Kidney epithelial cell (primary cell): ENCODE results near the gene ANKRD33. TPM values are rescaled to one million over a fixed set of nuclear protein-coding genes. Genes with fewer than 3 reads are reported as not detected.
A peak's percentile ranks its signal among the peaks of the same experiment; 100 is the strongest.

Source experiments
- DNase-seq: peaks from one replicate; pipeline ENCODE4 v3.0.0-alpha.2; 2010; ENCODE audit warnings: low read depth
- H3K27me3 ChIP-seq: 2 replicates; pipeline ENCODE4 v1.6.0; 2011; ENCODE audit warnings: low read length; ENCODE audit not compliant: control insufficient read depth, insufficient read depth
- H3K36me3 ChIP-seq: 2 replicates; pipeline ENCODE4 v1.5.1; 2011; ENCODE audit warnings: low read length; ENCODE audit not compliant: control insufficient read depth, insufficient read depth
- H3K4me3 ChIP-seq: 2 replicates; pipeline ENCODE4 v1.5.1; 2011; ENCODE audit warnings: low read depth, mild to moderate bottlenecking, control low read depth, low read length
- CTCF ChIP-seq: IDR thresholded peaks from 2 replicates; pipeline ENCODE4 v1.5.1; 2011; ENCODE audit warnings: mild to moderate bottlenecking, moderate library complexity, low read length, control low read depth, inconsistent platforms; ENCODE audit not compliant: insufficient read depth, poor library complexity, severe bottlenecking
- total RNA-seq: library from RNA; depleted of rRNA; stranded (reverse); fragments of >200 nt; gene quantifications from 2 replicates; pipeline ENCODE4 v1.2.3, GENCODE V29; 2015

Gene ANKRD33
- total RNA-seq, 1 donor from 2014 or later = not detected

DNA sequence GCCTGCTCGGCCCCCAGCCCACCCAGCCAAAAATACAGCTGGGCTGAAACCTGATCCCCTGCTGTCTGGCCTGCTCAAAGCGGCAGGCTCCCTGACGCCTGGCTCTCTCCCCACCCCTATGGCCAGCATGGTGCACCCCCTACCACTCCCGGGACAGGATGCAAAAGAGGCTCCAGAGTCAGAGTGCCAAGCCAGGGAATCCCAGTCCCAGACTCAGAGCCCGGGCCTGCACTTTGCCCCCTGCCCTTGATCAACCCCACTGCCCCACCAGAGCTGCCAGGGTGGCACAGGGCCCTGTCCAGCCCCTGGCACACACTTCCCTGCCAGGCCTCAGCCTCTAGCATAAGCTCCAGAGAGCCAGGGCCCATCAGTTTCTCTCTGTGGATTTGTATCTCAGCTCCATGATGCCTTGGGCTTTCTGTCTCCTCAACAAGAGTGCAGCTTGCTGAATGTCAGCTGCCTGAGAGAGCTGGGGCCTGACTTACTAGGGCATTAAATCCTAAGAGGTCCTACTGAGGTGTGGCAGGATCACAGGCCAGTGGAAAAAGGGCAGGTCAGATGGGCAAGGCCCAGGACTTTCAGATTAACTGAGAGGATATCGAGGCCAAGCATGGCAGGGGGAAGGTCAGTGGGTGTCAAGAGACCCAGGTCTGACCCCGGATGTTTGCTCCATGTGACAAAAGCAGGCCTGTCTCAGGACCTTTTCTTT, 33.3 kb downstream of the ANKRD33 start:
- no peak overlapping the region for H3K4me3 ChIP-seq
- TF ChIP-seq CTCF = no peak
- no peak for DNase-seq
- no peaks in the 10 kb centered on the region for H3K36me3 ChIP-seq
- peaks cover 2% of the 10 kb centered on the region for H3K27me3 ChIP-seq

- no peak for TF ChIP-seq CTCF
- DNase-seq = no peak
- peaks cover 2% of the 10 kb centered on the region for H3K27me3 ChIP-seq
- H3K4me3 ChIP-seq = no peak overlapping the region
- H3K36me3 ChIP-seq = no peaks in the 10 kb centered on the region
These were observed 34.2 kb downstream of the ANKRD33 start for GRCh38 chr12:51922146-51922545.

GRCh38 chr12:51922762-51923505, 35.0 kb downstream of the ANKRD33 start:
- Histone ChIP-seq H3K27me3 (peaks cover 2% of the 10 kb centered on the region), H3K4me3 (no peak overlapping the region), H3K36me3 (no peaks in the 10 kb centered on the region)
- TF ChIP-seq CTCF = no peak
- peak; percentile 23 for DNase-seq

GRCh38 chr12:51923506-51924365, 35.8 kb downstream of the ANKRD33 start:
- H3K27me3 ChIP-seq = peaks cover 2% of the 10 kb centered on the region
- DNase-seq = no peak
- peak; percentile 92 for TF ChIP-seq CTCF
- H3K4me3 ChIP-seq = no peak overlapping the region
- no peaks in the 10 kb centered on the region for H3K36me3 ChIP-seq

GRCh38 chr12:51924551-51925319, 36.8 kb downstream of the ANKRD33 start:
- TF ChIP-seq CTCF = no peak
- DNase-seq = no peak
- peaks cover 2% of the 10 kb centered on the region for H3K27me3 ChIP-seq

More at GRCh38 chr12:51924551-51925319, 36.8 kb downstream of the ANKRD33 start:
- Histone ChIP-seq H3K4me3 (no peak overlapping the region), H3K36me3 (no peaks in the 10 kb centered on the region)
